IPS-18c (cell line): ENCODE data around the gene RECQL5.

Source experiments
- H3K4me3 ChIP-seq: 2 replicates; pipeline ENCODE4 v1.7.0; 2013; ENCODE audit warnings: low read depth, mild to moderate bottlenecking, low read length, moderate library complexity; ENCODE audit not compliant: insufficient read depth
- H3K9me3 ChIP-seq: one replicate; pipeline ENCODE4 v1.6.1; 2013; ENCODE audit warnings: mild to moderate bottlenecking, low read length, moderate library complexity; ENCODE audit not compliant: control insufficient read depth, insufficient read depth

Gene RECQL5

DNA sequence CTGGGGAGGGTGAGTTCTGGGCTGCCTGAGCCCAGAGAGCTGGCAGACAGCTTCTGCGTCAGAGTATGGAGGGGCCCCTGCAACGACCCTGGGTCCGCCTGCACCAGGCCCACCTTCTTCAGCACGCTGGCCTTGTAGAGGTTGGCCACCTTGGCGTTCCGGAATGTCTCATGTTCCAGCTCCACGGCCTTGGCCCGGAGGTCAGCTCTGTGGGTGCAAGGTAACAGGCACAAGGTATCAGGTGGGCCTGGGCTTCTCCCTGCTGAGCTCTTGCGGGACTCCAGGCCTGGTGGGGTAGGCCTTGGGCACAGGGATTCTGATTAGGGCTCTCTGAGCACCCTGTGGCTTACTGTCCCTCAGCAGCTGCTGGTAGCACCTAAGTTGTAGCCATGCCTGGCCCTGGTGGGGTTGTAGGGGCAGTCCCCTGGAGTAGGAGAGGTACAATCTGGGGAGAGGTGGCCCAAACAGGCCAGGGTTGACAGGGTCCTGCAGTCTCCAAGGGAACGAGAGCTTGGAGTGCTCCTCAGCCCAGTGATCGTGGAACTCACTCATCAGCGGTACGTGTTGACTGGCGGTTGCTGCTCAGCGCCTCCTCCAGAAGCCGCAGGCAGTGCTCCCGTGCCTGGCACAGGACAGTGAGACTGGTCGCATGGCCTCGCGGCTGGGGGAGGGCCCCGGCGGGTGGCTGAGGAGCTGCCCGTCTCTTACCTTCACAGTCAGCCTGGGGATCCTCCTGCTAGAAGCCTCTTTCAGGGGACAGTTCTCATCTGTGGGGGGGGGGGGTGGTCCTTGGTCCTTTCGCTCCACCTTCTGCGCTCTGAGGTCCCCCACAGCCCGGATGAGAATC, 36.7 kb downstream of the RECQL5 start:
- H3K9me3 ChIP-seq, result no peaks in the 10 kb centered on the region
- H3K4me3 ChIP-seq, result no peak overlapping the region

DNA sequence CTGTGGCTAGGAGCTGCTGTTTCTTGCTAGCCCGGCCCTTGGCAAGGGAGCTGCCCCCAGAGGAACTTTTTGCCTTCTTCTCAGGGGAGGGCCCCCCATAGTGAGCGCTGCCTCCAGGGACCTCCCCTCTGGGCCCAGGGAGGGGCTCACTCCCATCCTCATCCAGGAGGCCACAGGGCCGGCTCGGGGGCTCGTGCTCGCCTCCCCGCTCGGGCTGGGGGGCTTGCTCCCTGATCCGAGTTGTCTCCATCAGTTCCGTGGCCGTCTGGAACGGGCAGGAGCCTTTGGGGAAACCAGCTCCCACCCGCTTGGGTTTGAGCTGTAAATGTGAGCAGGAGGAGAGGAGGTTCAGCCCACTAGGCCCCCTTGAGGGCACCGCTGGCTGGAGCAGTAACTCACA, 37.8 kb downstream of the RECQL5 start:
- Histone ChIP-seq H3K4me3 (no peak overlapping the region), H3K9me3 (no peaks in the 10 kb centered on the region)

DNA sequence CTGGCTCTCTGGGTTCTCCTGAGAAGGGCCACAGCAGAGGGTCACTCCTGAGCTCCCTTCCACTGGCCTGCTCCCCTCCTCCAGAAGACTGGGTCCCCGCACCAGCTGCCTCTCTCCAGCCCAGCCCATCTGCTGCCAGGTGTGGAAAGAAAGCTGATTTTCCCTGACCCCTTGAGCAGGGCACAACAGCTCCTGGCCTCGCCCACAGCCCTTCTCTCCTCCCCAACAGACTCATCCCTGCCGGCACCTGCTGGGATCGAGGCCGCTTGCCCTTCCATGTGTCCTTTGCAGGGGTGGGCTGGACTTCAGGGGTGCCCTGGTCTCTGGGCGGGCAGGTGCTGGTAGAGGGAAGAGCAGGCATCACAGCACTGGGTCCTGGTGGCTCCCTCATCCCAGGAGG, 38.5 kb downstream of the RECQL5 start:
- Histone ChIP-seq H3K4me3 (no peak overlapping the region), H3K9me3 (no peaks in the 10 kb centered on the region)

DNA sequence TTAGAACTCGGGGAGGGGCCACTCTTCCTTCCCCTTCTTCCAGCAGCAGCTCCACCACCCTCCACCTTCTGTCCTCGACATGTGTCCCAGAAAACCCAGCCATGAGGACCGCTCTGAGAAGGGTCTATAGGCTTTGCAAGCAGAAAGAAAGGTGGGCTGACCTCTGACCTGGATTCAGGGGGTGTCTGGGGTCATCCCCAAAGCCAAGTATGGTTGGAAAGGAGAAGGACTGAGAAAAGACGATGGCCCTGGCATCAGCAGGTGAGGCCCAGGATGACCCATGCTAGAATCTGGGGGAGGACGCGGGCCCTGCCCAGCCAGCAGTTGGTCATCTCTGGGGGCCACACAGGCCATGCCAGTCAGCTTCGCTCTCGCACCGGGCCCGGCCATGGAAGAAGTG, 39.9 kb downstream of the RECQL5 start:
- no peaks in the 10 kb centered on the region for H3K9me3 ChIP-seq
- no peak overlapping the region for H3K4me3 ChIP-seq

DNA sequence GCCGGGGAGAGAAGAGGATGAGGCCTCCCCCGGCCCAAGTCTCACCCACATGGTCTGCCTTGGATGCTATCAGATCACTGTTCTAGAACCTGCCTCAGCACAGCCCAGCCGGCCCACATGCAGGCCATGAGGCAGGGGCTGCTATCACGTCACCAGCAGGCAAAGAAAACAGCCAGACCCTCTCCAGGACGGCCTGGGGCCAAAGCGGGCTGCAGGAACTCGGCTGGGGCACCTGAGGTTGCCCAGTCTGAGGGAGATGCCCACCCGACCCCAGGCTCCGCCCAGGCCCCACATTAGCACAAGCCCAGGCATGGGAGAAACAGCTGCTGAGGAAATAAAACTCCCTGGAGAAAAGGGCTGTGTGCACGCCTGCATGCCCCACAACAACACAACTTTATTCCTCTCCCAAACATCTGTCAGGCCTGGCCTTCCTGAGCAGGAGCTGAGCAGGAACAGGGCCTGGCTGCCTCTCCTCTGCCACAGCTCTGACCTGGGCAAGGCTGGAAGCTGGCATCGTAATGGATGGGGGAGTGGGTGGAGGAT, 40.4 kb downstream of the RECQL5 start:
- Histone ChIP-seq H3K4me3 (no peak overlapping the region), H3K9me3 (no peaks in the 10 kb centered on the region)

DNA sequence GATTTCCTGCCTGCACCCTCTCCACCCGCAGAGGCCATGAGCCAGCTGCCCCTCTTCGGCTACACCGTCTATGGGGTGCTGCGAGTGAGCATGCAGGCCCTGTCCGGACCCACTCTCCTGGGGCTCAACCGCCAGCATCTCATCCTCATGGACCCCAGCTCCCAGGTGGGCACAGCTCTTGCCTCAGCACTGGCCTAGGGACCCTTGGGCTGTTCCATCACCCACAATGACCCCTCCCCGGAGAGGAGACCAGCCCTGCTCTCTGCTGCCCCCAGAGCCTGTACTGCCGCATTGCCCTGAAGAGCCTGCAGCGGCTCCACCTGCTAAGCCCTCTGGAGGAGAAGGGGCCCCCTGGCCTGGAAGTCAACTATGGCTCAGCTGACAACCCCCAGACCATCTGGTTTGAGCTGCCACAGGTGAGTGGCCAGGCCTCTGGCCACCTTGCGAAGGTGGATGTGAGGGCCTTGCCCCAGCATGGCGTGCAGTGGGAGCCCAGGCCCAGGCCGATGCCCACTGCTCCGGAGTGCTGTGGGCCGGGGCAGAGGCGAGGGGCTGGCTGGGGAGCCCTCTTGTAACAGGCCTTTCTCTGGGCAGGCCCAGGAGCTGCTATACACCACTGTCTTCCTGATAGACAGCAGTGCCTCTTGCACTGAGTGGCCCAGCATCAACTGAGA, 41.0 kb downstream of the RECQL5 start:
- Histone ChIP-seq H3K9me3 (no peaks in the 10 kb centered on the region), H3K4me3 (no peak overlapping the region)

DNA sequence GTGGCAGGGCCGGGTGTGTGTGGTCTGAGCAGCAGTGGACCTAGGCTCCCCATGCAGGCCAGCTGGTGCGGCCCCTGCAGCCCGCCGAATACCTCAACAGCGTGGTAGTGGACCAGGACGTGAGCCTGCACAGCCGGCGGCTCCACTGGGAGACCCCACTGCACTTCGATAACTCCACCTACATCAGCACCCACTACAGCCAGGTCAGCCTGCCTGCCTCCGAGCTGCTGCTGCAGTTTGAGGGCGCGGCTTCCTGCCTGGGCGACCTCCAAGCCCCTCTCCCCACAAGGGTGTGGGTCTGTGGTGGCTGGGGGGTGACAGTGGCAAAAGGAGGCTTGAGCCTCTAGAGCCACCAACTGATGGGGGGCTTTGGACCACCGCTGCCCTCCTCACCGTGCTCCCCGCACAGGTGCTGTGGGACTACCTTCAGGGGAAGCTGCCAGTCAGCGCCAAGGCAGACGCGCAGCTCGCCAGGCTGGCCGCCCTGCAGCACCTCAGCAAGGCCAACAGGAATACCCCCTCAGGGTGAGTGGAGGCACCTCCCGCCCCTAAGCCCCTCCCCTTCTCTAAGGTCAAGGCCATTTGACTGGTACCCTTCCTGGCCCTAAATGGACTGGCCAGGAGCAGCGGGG, 42.1 kb downstream of the RECQL5 start:
- Histone ChIP-seq H3K9me3 (no peaks in the 10 kb centered on the region), H3K4me3 (no peak overlapping the region)

DNA sequence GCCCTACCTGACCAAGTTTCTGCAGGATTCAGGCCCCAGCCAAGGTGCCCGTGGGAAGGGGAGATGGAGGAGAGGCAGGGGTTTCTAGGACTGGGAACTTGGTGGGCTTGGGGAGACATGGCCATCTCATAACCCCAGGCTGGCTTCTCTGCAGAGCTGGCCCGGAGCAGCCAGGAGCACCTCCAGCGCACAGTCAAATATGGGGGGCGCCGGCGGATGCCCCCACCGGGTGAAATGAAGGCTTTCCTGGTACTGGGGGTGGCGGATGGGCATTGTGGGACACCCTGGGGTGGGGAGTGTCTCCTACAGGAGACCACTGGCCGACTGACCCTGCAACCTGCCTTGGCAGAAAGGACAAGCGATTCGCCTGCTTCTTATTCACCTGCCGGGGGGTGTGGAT, 42.9 kb downstream of the RECQL5 start:
- peaks cover 2% of the 10 kb centered on the region for H3K9me3 ChIP-seq
- no peak overlapping the region for H3K4me3 ChIP-seq

DNA sequence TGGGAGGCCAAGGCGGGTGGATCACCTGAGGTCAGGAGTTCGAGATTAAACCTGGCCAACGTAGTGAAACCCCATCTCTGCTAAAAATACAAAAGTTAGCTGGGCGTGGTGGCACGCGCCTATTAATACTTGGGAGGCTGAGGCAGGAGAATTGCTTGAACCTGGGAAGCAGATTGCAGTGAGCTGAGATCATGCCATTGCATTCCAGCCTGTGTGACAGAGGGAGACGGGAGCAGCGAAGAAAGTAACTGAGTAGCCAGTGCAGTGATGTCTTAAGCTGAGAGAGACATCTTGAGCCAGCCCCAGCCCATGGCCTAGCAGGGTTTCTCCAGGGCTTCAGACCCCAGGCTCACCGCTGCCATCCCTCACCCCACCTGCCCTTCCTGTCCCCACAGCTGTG, 43.6 kb downstream of the RECQL5 start:
- no peak overlapping the region for H3K4me3 ChIP-seq
- peaks cover 2% of the 10 kb centered on the region for H3K9me3 ChIP-seq

DNA sequence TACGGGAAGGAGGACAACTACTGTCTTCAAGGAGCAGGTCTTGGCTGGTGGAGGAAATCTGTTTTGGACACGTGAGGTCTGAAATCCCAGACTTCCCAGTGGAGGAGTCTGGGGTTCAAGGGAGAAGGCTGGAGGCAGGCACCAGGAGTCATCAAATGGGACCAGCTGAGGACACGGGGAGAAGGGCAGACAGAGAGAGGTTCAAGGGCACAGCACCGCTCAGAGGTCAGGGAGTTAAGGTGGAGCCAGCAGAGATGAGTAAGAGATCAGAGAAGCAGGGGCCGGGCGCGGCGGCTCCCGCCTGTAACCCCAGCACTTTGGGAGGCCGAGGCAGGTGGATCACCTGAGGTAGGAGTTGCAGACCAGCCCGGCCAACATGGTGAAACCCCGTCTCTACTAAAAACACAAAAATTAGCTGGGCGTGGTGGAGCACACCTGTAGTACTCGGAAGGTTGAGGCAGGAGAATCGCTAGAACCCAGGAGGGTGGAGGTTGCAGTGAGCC, 44.1 kb downstream of the RECQL5 start:
- Histone ChIP-seq H3K9me3 (peaks cover 2% of the 10 kb centered on the region), H3K4me3 (no peak overlapping the region)

DNA sequence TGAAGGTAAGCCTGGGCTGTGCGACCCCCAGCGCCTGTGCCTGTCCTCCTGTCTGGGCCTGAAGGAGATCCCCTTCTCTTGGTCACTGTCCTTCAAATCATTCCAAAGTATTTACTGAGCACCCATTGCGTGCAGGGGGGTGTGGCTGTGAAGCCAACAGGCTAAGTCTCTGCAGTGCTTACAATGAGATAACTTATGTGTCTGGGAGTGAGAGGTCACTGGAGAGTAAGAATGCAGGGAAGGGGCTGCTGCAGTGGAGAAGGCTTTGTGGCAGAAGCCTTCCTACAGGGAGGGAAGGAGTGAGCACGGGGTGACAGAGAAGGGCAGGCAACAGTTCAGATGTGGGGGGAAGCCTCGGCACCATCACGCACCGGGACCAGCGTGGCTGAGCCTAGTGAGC, 44.9 kb downstream of the RECQL5 start:
- peaks cover 2% of the 10 kb centered on the region for H3K9me3 ChIP-seq
- no peak overlapping the region for H3K4me3 ChIP-seq

DNA sequence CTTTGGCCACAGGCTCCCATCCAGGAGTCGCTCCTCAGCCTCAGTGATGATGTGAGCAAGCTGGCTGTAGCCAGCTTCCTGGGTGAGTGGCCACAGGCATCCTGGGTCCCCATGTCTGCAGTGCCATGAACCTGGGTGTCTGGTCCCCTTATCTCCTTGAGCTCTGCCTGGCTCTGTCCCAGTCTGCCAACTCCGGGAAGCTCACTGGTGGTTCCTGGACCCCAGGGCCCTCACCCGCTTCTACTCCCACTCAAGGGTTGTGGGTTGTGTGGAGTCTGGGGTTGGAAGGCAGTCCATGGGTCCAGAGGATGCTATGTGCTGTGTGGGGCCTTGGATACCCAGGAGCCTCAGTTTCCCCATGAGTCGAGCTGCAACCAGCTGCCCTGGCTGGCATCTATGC, 45.5 kb downstream of the RECQL5 start:
- Histone ChIP-seq H3K4me3 (no peak overlapping the region), H3K9me3 (peaks cover 2% of the 10 kb centered on the region)

DNA sequence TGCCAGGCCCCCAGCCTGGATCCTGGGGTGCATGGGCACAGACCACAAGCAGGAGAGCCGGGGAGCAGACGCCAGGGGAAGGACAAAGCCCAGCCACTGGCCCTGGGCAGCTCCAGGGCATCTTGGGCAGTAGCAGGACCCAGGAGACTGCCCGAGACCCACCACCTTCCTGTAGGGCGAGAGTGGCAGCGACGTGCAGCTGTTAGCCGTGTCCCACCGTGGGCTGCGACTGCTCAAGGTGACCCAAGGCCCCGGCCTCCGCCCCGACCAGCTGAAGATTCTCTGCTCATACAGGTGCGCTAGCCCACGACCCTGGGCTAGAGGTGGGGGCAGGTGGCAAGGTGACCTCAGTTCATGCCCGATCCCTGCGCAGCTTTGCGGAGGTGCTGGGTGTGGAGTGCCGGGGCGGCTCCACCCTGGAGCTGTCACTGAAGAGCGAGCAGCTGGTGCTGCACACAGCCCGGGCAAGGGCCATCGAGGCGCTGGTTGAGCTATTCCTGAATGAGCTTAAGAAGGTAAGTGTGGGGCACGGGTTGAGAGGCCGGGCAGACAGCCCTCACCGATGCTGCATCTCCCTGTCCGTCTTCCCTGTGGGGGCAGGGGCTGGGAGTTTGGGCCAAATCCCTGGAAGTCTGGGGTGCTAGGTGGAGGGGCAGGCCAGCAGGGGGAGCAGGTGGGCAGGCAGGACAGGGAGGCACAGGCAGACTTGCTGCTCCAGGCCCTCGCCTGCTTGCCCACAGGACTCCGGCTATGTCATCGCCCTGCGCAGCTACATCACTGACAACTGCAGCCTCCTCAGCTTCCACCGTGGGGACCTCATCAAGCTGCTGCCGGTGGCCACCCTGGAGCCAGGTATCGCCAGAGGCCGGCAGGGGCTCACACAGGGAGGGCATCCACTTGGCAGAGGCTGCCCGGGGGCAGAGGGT, 47.2 kb downstream of the RECQL5 start:
- H3K4me3 ChIP-seq, result no peak overlapping the region
- peaks cover 2% of the 10 kb centered on the region for H3K9me3 ChIP-seq

DNA sequence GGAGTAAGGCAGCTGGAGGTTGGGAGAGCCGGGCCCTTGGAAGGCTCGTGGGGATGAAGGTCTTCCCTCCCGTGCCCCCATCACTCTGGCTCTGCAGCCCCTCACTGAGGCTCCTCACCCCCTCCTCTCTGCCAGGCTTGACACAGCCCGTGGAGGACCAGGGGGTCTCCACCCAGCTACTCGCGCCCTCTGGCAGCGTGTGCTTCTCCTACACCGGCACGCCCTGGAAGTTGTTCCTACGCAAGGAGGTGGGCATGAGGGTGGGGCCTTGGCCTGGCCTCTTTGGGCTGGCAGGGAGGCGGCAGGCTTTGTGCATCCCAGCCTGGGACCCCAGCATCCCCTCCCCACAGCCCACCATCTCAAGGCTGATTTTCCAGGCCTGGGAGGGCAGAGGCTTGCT, 49.3 kb downstream of the RECQL5 start:
- Histone ChIP-seq H3K9me3 (peaks cover 2% of the 10 kb centered on the region), H3K4me3 (no peak overlapping the region)

DNA sequence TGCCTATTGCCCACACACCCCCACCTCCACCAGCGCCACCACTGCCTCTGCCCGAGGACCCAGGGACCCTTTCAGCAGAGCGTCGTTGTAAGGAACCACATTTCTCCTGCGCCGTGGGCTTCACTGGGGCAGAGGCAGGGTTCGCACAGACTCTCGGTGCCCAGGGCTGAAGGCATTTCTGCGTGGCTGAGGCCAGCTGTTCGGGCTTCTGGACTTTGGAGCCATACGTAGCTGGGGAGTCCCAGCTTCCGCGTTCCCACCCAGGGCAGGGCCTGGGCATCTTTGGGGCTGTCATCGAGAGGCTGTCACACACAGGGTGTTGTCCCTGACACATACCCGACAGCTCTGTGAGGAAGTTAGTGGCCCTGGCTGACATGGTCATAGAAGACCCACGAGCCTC, 49.7 kb downstream of the RECQL5 start:
- no peak overlapping the region for H3K4me3 ChIP-seq
- peaks cover 2% of the 10 kb centered on the region for H3K9me3 ChIP-seq

DNA sequence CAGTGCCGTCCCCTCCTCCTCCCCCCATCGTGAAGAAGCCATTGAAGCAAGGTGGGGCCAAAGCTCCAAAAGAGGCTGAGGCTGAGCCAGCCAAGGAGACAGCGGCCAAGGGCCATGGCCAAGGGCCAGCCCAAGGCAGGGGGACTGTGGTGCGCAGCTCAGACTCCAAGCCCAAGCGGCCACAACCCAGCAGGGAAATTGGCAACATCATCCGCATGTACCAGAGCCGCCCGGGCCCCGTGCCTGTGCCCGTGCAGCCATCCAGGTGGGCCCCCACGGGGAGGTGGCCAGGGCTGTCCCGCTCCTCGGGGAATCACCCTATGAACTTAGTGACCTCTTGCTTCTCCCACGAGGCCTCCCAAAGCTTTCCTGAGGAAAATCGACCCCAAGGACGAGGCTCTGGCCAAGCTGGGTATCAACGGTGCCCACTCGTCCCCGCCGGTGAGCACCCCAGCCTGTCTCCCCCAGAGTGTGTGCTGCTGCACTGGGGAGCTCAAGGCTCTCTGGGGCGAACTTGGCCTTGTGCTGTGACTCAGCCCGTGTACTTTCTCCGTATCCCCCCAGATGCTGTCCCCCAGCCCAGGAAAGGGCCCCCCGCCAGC, 50.3 kb downstream of the RECQL5 start:
- no peak overlapping the region for H3K4me3 ChIP-seq
- H3K9me3 ChIP-seq, result peaks cover 2% of the 10 kb centered on the region
